GM18870 (cell line): ENCODE results near the gene PFKP.

ENCODE experiments used
- ATAC-seq: cut with Tn5 transposase; IDR thresholded peaks from one replicate; pipeline ENCODE4 v1.9.1; 2021; ENCODE audit warnings: moderate library complexity; ENCODE audit not compliant: unreplicated experiment

The PFKP gene

GRCh38 chr10:3067118-3067858 is at the start of gene PFKP:
PFKP (plus strand) TSS chr10:3067548; CDS start chr10:3067596, 48 bp downstream.
- no peak for ATAC-seq

DNA sequence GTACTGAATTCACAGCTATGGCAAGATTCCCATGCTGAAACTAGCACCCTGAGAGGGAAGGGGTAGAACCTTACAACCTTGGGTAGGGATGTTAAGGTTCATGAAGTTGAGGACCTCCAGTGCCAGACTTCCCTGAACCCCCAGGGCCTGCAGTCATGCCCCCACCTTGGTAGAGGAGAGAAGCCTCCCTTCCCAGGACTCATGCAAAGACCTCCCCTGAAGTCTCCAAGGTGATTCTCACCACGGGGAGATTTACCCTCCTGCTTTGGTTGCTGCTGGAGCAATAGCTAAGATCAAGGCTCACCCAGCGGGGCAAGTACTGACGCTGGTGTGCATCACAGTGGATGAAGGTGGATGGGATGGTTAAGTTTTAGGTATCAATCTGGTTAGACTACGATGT is 49.1 kb upstream of the PFKP start:
- ATAC-seq, result no peak

- ATAC-seq, result no peak
Measured at GRCh38 chr10:3020311-3020710, 47.0 kb upstream of the PFKP start.

- ATAC-seq, result no peak
Measured at GRCh38 chr10:3020881-3021280, 46.5 kb upstream of the PFKP start.

DNA sequence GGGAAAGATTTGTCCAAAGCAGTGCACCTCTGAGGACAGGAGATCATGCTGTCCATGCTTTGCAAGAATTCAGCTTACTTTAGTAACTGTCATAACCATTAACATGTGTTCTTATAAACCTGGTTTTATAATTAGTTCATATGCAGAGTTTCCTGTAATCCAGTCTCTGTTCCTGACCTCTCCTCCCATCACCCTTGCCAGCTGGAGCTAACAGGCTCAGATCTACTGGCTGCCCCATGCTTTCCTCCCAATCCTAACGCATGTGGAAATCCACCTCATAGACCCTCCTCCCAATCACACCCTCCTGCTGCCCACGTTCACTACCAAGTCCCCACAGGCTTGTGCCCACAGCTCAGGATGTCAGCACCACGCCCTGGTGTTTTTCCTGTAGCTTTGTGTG is 45.3 kb upstream of the PFKP start:
- ATAC-seq, result no peak

- no peak for ATAC-seq
Measured at GRCh38 chr10:3023892-3024291, 43.5 kb upstream of the PFKP start.

GRCh38 chr10:3025026-3025683 is 42.2 kb upstream of the PFKP start:
- no peak for ATAC-seq

- ATAC-seq, result no peak
Measured at GRCh38 chr10:3027866-3028265, 39.5 kb upstream of the PFKP start.

GRCh38 chr10:3028441-3028840 is 38.9 kb upstream of the PFKP start:
- ATAC-seq, result no peak

GRCh38 chr10:3030765-3031164 is 36.6 kb upstream of the PFKP start:
- no peak for ATAC-seq

GRCh38 chr10:3031490-3031889 is 35.9 kb upstream of the PFKP start:
- ATAC-seq, result no peak

DNA sequence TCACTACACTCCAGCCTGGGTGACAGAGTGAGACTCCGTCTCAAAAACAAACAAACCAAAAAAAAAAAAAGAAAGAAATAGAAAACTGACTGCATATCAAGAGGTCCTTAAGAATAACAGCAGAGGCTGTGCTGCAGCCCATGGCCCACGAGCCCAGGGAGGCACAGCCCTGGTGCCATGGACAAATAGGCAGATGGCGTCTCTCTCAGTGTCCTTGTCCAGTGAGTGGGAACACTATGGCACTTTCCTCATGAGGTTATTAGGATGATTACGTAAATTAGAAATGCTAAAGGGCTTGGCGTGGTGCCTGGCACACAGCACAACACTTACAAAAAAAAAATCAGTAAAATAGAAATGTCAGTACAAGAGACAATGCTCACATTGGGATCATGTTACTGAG is 33.4 kb upstream of the PFKP start:
- no peak for ATAC-seq

- no peak for ATAC-seq
Measured at GRCh38 chr10:3034616-3035015, 32.7 kb upstream of the PFKP start.

GRCh38 chr10:3036155-3037021 is 31.0 kb upstream of the PFKP start:
- ATAC-seq, result peak; percentile 99

- ATAC-seq, result no peak
Measured at GRCh38 chr10:3037182-3037581, 30.2 kb upstream of the PFKP start.

DNA sequence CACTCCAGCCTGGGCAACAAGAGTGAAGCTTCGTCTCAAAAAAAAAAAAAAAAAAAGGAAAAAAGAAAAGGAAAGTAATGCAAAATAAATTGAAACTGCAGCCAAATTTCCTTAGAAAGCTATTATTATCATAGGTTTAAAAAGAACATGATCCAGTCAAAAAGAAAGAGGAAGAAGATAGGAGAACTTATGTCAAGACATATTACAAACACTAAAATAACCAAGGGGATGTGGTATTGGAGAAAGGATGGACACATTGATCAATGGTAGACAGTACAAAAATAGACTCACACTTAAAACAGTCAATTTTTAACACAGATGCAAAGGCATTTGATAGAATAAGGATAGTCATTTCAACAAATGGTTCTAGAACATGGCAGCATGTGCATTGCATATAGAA is 27.3 kb upstream of the PFKP start:
- ATAC-seq, result no peak

GRCh38 chr10:3042589-3042988 is 24.8 kb upstream of the PFKP start:
- no peak for ATAC-seq

GRCh38 chr10:3043512-3044368 is 23.6 kb upstream of the PFKP start:
- ATAC-seq, result peak; percentile 81

DNA sequence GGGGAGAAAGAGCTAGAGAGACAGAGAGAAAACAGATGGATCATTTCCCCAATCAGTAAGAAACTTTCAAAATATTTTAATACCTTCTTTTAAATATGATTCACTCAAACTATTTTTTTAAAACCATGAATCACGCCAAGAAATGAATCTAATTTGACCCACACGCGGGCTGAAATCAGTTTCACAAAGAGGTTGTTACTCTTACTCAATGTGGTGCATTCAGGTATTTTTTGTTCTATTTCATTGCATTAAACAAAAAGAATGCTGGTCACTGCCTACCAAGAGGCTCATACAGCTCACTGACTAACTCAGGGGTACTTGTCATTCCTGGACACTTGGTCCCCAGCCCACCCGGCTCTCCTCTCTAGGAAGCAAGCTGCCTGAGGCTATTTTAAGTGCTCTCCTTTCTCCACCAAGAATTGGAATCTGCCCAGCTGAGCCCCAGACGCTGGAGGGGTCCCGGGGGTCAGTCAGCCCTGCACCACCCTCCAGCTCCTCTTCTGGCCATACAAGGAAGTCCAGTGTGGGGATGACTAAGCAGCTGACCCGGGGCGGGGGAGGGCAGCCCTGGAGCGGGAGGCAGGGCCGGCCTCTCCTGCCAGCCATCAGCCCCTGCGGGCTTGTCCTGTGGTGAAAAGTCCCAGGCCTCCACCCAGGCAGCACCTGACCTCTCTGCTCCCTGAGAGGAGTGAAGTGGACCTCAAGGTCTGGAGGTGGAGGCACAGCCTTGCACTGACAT is 21.7 kb upstream of the PFKP start:
- no peak for ATAC-seq

DNA sequence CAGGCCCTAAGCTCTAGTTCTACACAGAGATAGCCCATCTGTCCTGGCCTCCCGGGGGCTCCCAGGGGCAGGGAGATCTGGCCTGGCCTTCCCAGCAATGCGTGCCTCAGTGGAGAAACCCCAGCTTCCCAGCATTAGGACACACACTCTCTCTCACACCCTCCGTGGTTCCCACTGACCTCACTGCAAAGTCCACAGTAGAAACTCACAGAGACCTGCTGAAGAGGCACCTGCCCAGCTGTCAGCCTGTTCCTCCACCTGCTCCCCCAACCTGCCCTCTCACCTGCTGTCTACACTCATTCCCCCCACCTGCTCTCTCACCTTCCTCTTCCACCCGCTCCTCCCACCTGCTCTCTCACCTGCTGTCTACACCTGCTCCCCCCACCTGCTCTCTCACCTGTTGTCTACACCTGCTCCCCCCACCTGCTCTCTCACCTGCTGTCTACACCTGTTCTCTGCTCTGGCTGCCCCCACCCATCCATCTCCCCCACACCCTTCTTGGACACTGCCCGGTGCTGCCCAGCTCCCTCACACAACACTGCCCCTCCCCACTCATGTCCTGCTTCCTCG is 21.1 kb upstream of the PFKP start:
- ATAC-seq, result no peak
